K562 (cell line): ENCODE results near the gene SNUPN. TPM values are rescaled to one million over a fixed set of nuclear protein-coding genes. Genes with fewer than 3 reads are reported as not detected.

Experiments used
- BCL6 ChIP-seq: fragments of 250-450 bp; sonication (Bioruptor Pico); IDR thresholded peaks from 2 replicates; pipeline ENCODE4 v1.4.0; 2020
- EZH2 ChIP-seq: IDR thresholded peaks from 2 replicates; pipeline ENCODE4 v1.6.1; 2012; ENCODE audit warnings: low read depth, mild to moderate bottlenecking, inconsistent platforms, low read length, borderline replicate concordance
- NR4A1 ChIP-seq, 2 experiments: fragments of 250-450 bp in 1 of 2; fragments of 450-650 bp in 1 of 2; sonication (Bioruptor Pico) in 1 of 2; IDR thresholded peaks; 2 replicates each; pipeline versions ENCODE4 v1.4.0 to v1.6.1; 2016 to 2020; ENCODE audit warnings: mild to moderate bottlenecking in 2 of 2, missing compliant biosample characterization in 1 of 2, missing genetic modification characterization in 1 of 2, moderate library complexity in 1 of 2
- RAD51 ChIP-seq: fragments of 450-650 bp; IDR thresholded peaks from 2 replicates; pipeline ENCODE4 v1.7.1; 2016; ENCODE audit warnings: low read depth, mild to moderate bottlenecking, borderline replicate concordance
- SMAD3 ChIP-seq: fragments of 450-650 bp; formaldehyde crosslinking; conservative IDR thresholded peaks from 2 replicates; pipeline ENCODE4 v1.4.0; 2020; ENCODE audit warnings: mild to moderate bottlenecking
- YY1 ChIP-seq, 3 experiments: IDR thresholded peaks; 2 replicates each; pipeline ENCODE4 v1.6.1; 2011; ENCODE audit warnings: low read length in 2 of 3, mild to moderate bottlenecking in 2 of 3, moderate library complexity in 2 of 3, borderline replicate concordance in 1 of 3, control low read depth in 1 of 3, low read depth in 1 of 3; ENCODE audit not compliant: insufficient read depth in 3 of 3, insufficient replicate concordance in 2 of 3, control insufficient read depth in 1 of 3, insufficient read length in 1 of 3; ENCODE audit errors: extremely low read depth in 1 of 3
- ZNF707 ChIP-seq: fragments of 250-450 bp; sonication (Bioruptor Pico); conservative IDR thresholded peaks from 2 replicates; pipeline ENCODE4 v1.8.0; 2022; ENCODE audit warnings: inconsistent platforms, mild to moderate bottlenecking, moderate library complexity
- polyA plus RNA-seq, 8 experiments: library from polyadenylated mRNA; depleted of rRNA in 4 of 8; stranded (reverse) in 5 of 8; unstranded in 3 of 8; fragments of >200 nt; fragmentation: Nextera tagmentation in 2 of 8; fragmentation: Illumina TruSeq in 1 of 8; extraction: Ambion mirVana in 2 of 8; extraction: Trizol in 1 of 8; gene quantifications; 2 replicates each; pipeline versions ENCODE4 v1.2.1 to v1.2.3, GENCODE V29; 2011 to 2014; ENCODE audit warnings: inconsistent platforms in 1 of 8, missing spikeins in 1 of 8
- total RNA-seq, 7 experiments: library from RNA; depleted of rRNA in 6 of 7; stranded (reverse); fragments of >200 nt in 6 of 7; fragmentation: Illumina TruSeq in 2 of 7; extraction: Trizol in 2 of 7; gene quantifications; 2 replicates each; pipeline versions ENCODE4 v1.2.1 to v1.2.3, GENCODE V29; 2011 to 2021; ENCODE audit warnings: low replicate concordance in 1 of 7
- TF ChIP-seq, protein P1 (sequence below): fragments of 450-650 bp; IDR thresholded peaks from 2 replicates; pipeline ENCODE4 v1.6.1; 2016; ENCODE audit warnings: mild to moderate bottlenecking, moderate library complexity
- TF ChIP-seq, protein P2 (sequence below): fragments of 450-650 bp; formaldehyde crosslinking; IDR thresholded peaks from 2 replicates; pipeline ENCODE4 v1.4.0; 2022; ENCODE audit warnings: mild to moderate bottlenecking, moderate library complexity
- TF ChIP-seq, protein P3 (sequence below): fragments of 250-450 bp; sonication (Bioruptor Pico); IDR thresholded peaks from 2 replicates; pipeline ENCODE4 v1.5.0; 2020; ENCODE audit warnings: mild to moderate bottlenecking

The SNUPN gene
- total and polyA plus RNA-seq, 9 of the 15 experiments (the other 6 are each of a cell fraction or from before 2014, with no cell fraction given), result 32.2 to 78.3 (median 40.0) TPM

DNA sequence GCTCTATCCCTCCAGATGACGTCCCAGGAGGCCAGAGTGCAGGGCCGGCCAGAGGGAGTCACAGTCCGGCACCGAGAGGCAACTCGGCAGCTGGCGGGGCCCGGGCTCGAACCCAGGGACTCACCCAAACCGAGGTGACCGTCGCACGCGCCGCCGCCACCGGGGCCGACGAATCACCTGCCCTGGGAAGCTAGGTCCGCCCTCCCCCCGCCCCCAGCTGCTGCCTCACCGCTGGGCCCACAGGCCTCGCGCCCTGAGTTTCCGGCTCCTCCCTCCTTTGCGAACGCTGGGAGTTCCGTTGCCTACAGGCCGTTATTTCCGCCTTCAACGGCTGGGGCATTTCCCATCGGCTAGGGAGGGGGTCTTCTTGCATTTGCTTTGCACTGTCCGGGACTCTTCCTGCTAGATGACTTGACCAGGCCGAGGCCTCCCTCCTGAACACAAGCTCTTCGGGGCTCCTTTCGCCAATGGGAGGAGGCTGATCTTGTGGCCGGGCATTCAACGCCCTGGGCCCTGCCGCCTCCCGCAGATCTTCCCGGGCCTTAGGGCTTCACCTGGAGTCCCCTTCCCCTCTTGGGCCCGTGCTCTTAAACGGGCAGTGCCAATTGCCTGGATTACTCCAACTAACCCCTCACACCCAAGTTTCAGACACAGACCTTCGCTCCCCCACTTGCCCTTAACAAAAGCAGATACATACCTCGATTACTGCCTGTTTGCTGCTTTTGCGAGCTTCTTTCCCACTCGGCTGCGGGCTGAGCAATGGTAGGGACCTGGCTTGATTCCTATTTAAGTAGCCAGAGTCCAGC is at the start of gene SNUPN (continued):
- TF ChIP-seq, protein P1, sequence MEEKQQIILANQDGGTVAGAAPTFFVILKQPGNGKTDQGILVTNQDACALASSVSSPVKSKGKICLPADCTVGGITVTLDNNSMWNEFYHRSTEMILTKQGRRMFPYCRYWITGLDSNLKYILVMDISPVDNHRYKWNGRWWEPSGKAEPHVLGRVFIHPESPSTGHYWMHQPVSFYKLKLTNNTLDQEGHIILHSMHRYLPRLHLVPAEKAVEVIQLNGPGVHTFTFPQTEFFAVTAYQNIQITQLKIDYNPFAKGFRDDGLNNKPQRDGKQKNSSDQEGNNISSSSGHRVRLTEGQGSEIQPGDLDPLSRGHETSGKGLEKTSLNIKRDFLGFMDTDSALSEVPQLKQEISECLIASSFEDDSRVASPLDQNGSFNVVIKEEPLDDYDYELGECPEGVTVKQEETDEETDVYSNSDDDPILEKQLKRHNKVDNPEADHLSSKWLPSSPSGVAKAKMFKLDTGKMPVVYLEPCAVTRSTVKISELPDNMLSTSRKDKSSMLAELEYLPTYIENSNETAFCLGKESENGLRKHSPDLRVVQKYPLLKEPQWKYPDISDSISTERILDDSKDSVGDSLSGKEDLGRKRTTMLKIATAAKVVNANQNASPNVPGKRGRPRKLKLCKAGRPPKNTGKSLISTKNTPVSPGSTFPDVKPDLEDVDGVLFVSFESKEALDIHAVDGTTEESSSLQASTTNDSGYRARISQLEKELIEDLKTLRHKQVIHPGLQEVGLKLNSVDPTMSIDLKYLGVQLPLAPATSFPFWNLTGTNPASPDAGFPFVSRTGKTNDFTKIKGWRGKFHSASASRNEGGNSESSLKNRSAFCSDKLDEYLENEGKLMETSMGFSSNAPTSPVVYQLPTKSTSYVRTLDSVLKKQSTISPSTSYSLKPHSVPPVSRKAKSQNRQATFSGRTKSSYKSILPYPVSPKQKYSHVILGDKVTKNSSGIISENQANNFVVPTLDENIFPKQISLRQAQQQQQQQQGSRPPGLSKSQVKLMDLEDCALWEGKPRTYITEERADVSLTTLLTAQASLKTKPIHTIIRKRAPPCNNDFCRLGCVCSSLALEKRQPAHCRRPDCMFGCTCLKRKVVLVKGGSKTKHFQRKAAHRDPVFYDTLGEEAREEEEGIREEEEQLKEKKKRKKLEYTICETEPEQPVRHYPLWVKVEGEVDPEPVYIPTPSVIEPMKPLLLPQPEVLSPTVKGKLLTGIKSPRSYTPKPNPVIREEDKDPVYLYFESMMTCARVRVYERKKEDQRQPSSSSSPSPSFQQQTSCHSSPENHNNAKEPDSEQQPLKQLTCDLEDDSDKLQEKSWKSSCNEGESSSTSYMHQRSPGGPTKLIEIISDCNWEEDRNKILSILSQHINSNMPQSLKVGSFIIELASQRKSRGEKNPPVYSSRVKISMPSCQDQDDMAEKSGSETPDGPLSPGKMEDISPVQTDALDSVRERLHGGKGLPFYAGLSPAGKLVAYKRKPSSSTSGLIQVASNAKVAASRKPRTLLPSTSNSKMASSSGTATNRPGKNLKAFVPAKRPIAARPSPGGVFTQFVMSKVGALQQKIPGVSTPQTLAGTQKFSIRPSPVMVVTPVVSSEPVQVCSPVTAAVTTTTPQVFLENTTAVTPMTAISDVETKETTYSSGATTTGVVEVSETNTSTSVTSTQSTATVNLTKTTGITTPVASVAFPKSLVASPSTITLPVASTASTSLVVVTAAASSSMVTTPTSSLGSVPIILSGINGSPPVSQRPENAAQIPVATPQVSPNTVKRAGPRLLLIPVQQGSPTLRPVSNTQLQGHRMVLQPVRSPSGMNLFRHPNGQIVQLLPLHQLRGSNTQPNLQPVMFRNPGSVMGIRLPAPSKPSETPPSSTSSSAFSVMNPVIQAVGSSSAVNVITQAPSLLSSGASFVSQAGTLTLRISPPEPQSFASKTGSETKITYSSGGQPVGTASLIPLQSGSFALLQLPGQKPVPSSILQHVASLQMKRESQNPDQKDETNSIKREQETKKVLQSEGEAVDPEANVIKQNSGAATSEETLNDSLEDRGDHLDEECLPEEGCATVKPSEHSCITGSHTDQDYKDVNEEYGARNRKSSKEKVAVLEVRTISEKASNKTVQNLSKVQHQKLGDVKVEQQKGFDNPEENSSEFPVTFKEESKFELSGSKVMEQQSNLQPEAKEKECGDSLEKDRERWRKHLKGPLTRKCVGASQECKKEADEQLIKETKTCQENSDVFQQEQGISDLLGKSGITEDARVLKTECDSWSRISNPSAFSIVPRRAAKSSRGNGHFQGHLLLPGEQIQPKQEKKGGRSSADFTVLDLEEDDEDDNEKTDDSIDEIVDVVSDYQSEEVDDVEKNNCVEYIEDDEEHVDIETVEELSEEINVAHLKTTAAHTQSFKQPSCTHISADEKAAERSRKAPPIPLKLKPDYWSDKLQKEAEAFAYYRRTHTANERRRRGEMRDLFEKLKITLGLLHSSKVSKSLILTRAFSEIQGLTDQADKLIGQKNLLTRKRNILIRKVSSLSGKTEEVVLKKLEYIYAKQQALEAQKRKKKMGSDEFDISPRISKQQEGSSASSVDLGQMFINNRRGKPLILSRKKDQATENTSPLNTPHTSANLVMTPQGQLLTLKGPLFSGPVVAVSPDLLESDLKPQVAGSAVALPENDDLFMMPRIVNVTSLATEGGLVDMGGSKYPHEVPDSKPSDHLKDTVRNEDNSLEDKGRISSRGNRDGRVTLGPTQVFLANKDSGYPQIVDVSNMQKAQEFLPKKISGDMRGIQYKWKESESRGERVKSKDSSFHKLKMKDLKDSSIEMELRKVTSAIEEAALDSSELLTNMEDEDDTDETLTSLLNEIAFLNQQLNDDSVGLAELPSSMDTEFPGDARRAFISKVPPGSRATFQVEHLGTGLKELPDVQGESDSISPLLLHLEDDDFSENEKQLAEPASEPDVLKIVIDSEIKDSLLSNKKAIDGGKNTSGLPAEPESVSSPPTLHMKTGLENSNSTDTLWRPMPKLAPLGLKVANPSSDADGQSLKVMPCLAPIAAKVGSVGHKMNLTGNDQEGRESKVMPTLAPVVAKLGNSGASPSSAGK, result peak; percentile 72
- TF ChIP-seq NR4A1 (CRISPR knock-in tag; IDR thresholded peaks at IDR 0.05) (0 out of 2 replicates have a peak, but pooled peaks have one; percentile 11), NR4A1 (tag; IDR thresholded peaks at IDR 0.05) (0 out of 2 replicates have a peak, but pooled peaks have one; percentile 14), RAD51 (no peak), YY1 (IDR thresholded peaks at IDR 0.05; ENCODE audit: borderline replicate concordance in 1 of 3, control insufficient read depth in 1 of 3, extremely low read depth in 1 of 3, insufficient read depth in 3 of 3, insufficient read length in 1 of 3, insufficient replicate concordance in 2 of 3, low read depth in 1 of 3, low read length in 2 of 3) (peak in 1 of 3 experiments; percentile 24), BCL6 (CRISPR knock-in tag) (no peak), ZNF707 (CRISPR knock-in tag) (no peak), SMAD3 (CRISPR knock-in tag) (no peak), EZH2 (no peak)
- TF ChIP-seq, protein P2, sequence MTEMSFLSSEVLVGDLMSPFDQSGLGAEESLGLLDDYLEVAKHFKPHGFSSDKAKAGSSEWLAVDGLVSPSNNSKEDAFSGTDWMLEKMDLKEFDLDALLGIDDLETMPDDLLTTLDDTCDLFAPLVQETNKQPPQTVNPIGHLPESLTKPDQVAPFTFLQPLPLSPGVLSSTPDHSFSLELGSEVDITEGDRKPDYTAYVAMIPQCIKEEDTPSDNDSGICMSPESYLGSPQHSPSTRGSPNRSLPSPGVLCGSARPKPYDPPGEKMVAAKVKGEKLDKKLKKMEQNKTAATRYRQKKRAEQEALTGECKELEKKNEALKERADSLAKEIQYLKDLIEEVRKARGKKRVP (CRISPR knock-in tag), result 0 out of 2 replicates have a peak, but pooled peaks have one; percentile 43
- TF ChIP-seq, protein P3, sequence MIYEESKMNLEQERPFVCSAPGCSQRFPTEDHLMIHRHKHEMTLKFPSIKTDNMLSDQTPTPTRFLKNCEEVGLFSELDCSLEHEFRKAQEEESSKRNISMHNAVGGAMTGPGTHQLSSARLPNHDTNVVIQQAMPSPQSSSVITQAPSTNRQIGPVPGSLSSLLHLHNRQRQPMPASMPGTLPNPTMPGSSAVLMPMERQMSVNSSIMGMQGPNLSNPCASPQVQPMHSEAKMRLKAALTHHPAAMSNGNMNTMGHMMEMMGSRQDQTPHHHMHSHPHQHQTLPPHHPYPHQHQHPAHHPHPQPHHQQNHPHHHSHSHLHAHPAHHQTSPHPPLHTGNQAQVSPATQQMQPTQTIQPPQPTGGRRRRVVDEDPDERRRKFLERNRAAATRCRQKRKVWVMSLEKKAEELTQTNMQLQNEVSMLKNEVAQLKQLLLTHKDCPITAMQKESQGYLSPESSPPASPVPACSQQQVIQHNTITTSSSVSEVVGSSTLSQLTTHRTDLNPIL (CRISPR knock-in tag), result no peak
